Mucosa of rectum (tissue), 2 donors: ENCODE results near the gene PBX2.

Source experiments
- H3K27ac ChIP-seq, 2 donors: one replicate each; pipeline ENCODE4 v1.7.0; 2013; ENCODE audit warnings: inconsistent platforms in 2 of 2, low read depth in 2 of 2, low read length in 2 of 2
- H3K27me3 ChIP-seq, 2 donors: one replicate each; pipeline ENCODE4 v1.7.0; 2013; ENCODE audit warnings: low read length in 2 of 2; ENCODE audit not compliant: control insufficient read depth in 2 of 2, insufficient read depth in 2 of 2
- H3K36me3 ChIP-seq, 2 donors: one replicate each; pipeline ENCODE4 v1.7.0; 2013; ENCODE audit warnings: low read length in 2 of 2; ENCODE audit not compliant: control insufficient read depth in 2 of 2, insufficient read depth in 2 of 2
- H3K4me1 ChIP-seq, 2 donors: one replicate each; pipeline ENCODE4 v1.7.0; 2013; ENCODE audit warnings: low read length in 2 of 2, mild to moderate bottlenecking in 1 of 2; ENCODE audit not compliant: control insufficient read depth in 2 of 2, insufficient read depth in 2 of 2
- H3K4me3 ChIP-seq, 2 donors: one replicate each; pipeline ENCODE4 v1.7.0; 2013; ENCODE audit warnings: low read length in 2 of 2
- H3K9ac ChIP-seq, 2 donors: one replicate each; pipeline ENCODE4 v1.7.0; 2013; ENCODE audit warnings: low read length in 2 of 2, low read depth in 1 of 2, mild to moderate bottlenecking in 1 of 2
- H3K9me3 ChIP-seq, 2 donors: one replicate each; pipeline ENCODE4 v1.7.0; 2013; ENCODE audit warnings: low read length in 2 of 2; ENCODE audit not compliant: control insufficient read depth in 2 of 2
- donor health status: healthy.
- donor health status: Normal muscosa, but diverticular disease.

Gene PBX2

DNA sequence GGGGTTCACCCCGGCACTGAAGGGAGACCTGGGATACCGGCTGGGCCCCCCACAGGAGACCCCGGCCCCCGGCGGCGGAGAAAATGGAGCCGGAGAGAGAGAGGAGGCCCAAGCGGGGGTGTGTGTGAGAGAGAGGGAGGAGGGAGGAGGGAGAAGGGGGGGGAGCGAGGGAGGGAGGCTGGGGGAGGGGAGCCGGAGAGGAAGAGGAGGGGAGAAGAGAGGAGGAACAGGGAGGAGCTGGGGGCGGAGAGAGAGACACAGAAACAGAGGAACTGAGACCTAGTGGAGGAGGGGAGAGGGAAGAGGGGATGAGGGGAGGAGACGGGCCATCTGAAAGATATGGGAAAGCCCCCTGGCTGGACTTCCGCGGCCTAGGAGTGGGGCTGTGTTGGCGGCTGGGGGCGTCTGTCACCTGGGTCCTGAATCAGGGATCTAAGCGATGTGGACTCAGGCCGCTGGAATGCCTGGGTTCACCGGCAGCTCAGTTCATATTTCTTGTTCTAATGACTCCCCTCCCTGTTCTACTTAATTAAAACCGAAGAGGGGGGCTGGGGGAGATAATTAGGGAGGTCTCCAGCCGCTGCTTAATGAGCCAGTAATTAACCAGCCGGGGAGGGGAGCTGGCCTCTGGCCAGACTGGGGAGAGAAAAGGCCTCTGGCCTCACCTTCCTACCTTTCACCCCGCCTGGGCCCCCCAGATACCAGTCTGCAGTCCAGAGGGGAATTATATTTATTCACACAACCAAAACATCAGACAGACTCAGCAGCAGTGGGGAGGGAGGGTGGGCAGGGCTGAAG, at the start of gene PBX2:
PBX2 (minus strand) TSS at position 149 of the 798 bp plus-strand sequence. CDS start 287 bp downstream, outside the sequence.
- Histone ChIP-seq H3K4me3 (peak within 1 kb of the TSS; percentile 86 to 87), H3K9ac (peak within 1 kb of the TSS; percentile 91 to 96), H3K27me3 (no peaks in the 10 kb centered on the region), H3K36me3 (peaks cover 3 to 16% of the 10 kb centered on the region in 2 donors), H3K27ac (peak within 1 kb of the TSS; percentile 91 to 95), H3K9me3 (no peaks in the 10 kb centered on the region), H3K4me1 (peaks cover 41 to 44% of the 10 kb centered on the region in 2 donors)

DNA sequence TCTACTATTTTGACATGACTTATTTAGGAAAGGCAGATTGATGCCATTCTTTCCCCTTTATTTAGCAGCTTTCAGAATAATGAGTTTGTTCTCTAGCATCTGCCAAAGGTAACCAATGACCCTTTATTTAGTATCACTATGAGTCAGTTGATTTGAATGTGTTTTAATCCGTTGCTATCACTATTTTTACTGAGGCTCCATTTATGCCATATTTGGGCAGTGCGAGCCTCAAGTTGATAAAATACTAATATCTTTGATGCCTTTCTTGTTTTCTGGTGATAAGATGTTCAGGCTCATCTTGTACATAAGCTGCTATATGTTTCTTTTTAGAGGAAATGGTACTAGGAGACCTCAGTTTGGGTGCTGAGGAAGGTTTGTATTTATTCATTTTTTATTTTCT, 49.5 kb upstream of the PBX2 start:
- Histone ChIP-seq H3K4me3 (no peak overlapping the region), H3K4me1 (no peaks in the 10 kb centered on the region), H3K36me3 (no peaks in the 10 kb centered on the region), H3K27me3 (no peaks in the 10 kb centered on the region), H3K9me3 (no peaks in the 10 kb centered on the region), H3K9ac (no peak overlapping the region), H3K27ac (no peak overlapping the region)

- H3K4me1 ChIP-seq, result no peaks in the 10 kb centered on the region
- no peaks in the 10 kb centered on the region for H3K27me3 ChIP-seq
- H3K4me3 ChIP-seq, result no peak overlapping the region
- H3K36me3 ChIP-seq, result no peaks in the 10 kb centered on the region
- H3K9ac ChIP-seq, result no peak overlapping the region
- H3K27ac ChIP-seq, result no peak overlapping the region
- no peaks in the 10 kb centered on the region for H3K9me3 ChIP-seq
Observed at GRCh38 chr6:32234934-32235333, 44.9 kb upstream of the PBX2 start.

GRCh38 chr6:32226434-32226833, 36.4 kb upstream of the PBX2 start:
- no peak overlapping the region for H3K27ac ChIP-seq
- no peak overlapping the region for H3K9ac ChIP-seq
- no peaks in the 10 kb centered on the region for H3K36me3 ChIP-seq
- H3K4me1 ChIP-seq, result no peaks in the 10 kb centered on the region
- H3K4me3 ChIP-seq, result no peak overlapping the region
- no peaks in the 10 kb centered on the region for H3K9me3 ChIP-seq
- H3K27me3 ChIP-seq, result no peaks in the 10 kb centered on the region

DNA sequence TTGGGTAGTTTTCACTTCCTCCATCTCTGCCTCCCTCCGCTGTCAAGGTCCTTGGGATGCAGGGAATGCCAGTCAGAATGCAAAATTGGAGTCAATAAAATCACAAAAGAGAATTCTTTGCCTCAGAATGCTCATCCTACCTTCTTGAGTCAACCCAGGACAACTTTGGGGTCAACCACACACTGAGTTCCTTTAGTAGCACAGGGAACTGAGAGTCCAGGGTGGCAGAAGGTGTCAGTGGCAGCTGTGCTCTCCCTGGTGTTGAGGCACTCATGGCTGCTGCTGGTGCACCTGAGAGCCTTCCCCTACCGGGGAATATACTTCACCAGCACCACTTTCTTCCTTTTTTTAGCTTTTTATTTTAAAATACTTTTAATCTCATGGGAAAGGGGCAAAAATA, 34.7 kb upstream of the PBX2 start:
- Histone ChIP-seq H3K27me3 (no peaks in the 10 kb centered on the region), H3K4me1 (no peaks in the 10 kb centered on the region), H3K4me3 (no peak overlapping the region), H3K27ac (no peak overlapping the region), H3K9me3 (no peaks in the 10 kb centered on the region), H3K36me3 (no peaks in the 10 kb centered on the region), H3K9ac (no peak overlapping the region)

GRCh38 chr6:32223258-32224235, 33.5 kb upstream of the PBX2 start, which contains the start of gene NOTCH4:
Gene NOTCH4 (minus strand): TSS chr6:32224067. CDS start chr6:32223928, 139 bp downstream.
- H3K9me3 ChIP-seq, result no peaks in the 10 kb centered on the region
- no peaks in the 10 kb centered on the region for H3K27me3 ChIP-seq
- H3K4me3 ChIP-seq, result no peak within 1 kb of the TSS
- no peak within 1 kb of the TSS for H3K9ac ChIP-seq
- H3K4me1 ChIP-seq, result no peaks in the 10 kb centered on the region
- no peaks in the 10 kb centered on the region for H3K36me3 ChIP-seq
- no peak within 1 kb of the TSS for H3K27ac ChIP-seq

DNA sequence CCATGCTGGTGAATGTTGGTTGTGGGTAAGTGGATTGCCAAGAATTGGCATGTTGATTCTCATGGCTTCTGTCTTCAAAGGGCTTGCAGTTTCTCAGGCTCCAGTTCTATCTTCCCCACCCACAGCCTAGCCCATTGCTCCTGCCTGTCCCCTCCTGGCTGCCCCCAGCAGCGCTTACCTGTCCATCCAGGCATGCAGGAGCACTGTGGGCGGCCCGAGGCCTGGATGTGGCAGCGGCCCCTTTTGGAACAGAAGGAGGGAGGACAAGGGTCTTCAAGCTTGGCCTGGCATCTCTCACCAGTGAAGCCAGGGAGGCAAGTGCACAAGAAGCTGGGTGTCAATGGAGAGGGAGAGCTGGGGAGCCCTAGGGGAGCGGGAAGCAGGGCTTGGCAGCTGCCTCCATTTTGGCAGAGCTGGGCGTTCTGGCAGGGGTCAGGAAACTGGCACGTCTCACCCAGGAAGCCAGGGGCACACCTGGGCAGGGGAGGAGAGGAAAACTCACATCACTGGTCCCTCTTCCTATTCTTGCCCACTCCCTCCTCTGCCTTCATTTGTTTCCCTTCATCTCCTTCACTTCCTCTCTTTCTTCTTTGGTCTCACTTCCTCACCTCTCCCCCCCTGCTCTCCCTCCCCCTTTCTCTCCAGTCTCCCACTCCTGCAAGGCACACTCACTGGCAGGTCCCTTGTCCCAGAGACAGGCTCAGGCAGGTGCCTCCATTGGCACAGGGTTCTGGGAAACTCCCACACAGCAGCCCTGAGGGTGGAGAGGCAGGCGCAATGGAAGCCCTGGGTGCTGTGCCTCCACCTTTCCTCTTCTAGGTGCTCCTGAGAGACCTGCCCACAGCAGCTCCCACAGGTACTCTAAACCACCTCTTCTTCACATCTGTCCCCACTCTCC, 32.6 kb upstream of the PBX2 start:
- H3K27me3 ChIP-seq, result no peaks in the 10 kb centered on the region
- H3K4me1 ChIP-seq, result no peaks in the 10 kb centered on the region
- no peaks in the 10 kb centered on the region for H3K9me3 ChIP-seq
- no peak overlapping the region for H3K4me3 ChIP-seq
- no peaks in the 10 kb centered on the region for H3K36me3 ChIP-seq
- no peak overlapping the region for H3K27ac ChIP-seq
- H3K9ac ChIP-seq, result no peak overlapping the region

GRCh38 chr6:32220021-32220420, 30.0 kb upstream of the PBX2 start:
- H3K9me3 ChIP-seq, result no peaks in the 10 kb centered on the region
- H3K36me3 ChIP-seq, result no peaks in the 10 kb centered on the region
- no peaks in the 10 kb centered on the region for H3K27me3 ChIP-seq
- H3K4me1 ChIP-seq, result no peaks in the 10 kb centered on the region
- H3K27ac ChIP-seq, result no peak overlapping the region
- no peak overlapping the region for H3K9ac ChIP-seq
- H3K4me3 ChIP-seq, result no peak overlapping the region

- H3K4me3 ChIP-seq, result no peak overlapping the region
- no peaks in the 10 kb centered on the region for H3K36me3 ChIP-seq
- no peak overlapping the region for H3K9ac ChIP-seq
- H3K27me3 ChIP-seq, result no peaks in the 10 kb centered on the region
- H3K4me1 ChIP-seq, result no peaks in the 10 kb centered on the region
- H3K9me3 ChIP-seq, result no peaks in the 10 kb centered on the region
- no peak overlapping the region for H3K27ac ChIP-seq
Observed at GRCh38 chr6:32218167-32218566, 28.2 kb upstream of the PBX2 start.
